Measurements from ENCODE around the gene KLHDC10. TPM values are rescaled to one million over a fixed set of nuclear protein-coding genes. Genes with fewer than 3 reads are reported as not detected.

Gene KLHDC10
- total RNA-seq, 2 donors from 2014 or later = 15.8 to 18.8 TPM

DNA sequence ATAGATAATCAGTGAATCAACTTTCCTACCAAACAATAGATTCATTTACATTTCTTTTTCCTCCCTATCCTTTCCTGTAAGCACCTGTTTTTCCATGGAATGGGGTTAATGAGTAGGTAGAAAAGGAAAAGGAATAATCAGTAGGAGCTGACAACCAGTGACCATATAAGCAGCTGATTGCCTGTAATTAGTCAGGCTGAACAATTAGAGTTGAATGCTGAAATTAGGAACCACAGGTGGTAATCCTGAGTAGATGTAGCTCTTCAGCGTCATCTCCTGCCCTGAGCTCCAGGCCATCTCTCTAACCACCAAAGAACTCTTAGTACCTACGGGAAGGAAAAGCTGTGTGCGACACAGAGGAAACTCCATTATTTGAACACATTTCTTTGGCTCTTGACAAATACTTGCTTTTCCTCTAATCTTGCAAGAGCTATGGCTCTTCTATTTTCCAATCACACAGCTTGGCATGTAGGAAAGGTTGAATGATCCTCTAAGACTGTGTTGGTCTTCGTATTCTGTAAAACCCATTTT, 63.8 kb downstream of the KLHDC10 start:
- H3K36me3 Mint-ChIP-seq (ENCODE audit: low read depth) = peaks cover 16% of the 10 kb centered on the region
- peaks cover 13% of the 10 kb centered on the region for H3K4me1 Mint-ChIP-seq
- no peak overlapping the region for H3K27ac Mint-ChIP-seq
- H3K9me3 ChIP-seq (ENCODE audit: control insufficient read depth, low read length, poor library complexity, severe bottlenecking) = no peaks in the 10 kb centered on the region
- ATAC-seq (no peak), DNase-seq (no peak)
- no peak overlapping the region for H3K4me3 Mint-ChIP-seq
- no peaks in the 10 kb centered on the region for H3K27me3 Mint-ChIP-seq

DNA sequence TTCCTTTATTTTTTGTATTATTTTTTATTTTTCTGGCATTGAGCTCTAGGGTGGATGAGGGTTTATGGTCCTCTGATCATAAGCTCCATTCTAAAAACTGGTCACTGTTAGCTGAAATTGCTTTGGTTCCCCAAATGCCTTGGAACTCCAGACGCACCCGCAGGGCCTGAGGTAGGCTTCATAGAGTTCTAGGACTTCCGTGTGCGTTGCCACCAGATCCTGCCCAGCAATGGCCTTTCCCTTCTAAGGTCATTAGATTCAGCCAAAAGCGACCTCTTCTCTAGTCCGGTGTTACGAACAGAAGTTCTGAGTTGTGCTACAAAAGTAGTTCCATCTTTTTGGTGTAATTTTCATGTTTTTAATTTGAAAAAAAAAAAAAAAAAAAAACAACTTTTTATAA, 64.4 kb downstream of the KLHDC10 start:
- ATAC-seq = no peak
- H3K36me3 Mint-ChIP-seq (ENCODE audit: low read depth) = peaks cover 13% of the 10 kb centered on the region

DNA sequence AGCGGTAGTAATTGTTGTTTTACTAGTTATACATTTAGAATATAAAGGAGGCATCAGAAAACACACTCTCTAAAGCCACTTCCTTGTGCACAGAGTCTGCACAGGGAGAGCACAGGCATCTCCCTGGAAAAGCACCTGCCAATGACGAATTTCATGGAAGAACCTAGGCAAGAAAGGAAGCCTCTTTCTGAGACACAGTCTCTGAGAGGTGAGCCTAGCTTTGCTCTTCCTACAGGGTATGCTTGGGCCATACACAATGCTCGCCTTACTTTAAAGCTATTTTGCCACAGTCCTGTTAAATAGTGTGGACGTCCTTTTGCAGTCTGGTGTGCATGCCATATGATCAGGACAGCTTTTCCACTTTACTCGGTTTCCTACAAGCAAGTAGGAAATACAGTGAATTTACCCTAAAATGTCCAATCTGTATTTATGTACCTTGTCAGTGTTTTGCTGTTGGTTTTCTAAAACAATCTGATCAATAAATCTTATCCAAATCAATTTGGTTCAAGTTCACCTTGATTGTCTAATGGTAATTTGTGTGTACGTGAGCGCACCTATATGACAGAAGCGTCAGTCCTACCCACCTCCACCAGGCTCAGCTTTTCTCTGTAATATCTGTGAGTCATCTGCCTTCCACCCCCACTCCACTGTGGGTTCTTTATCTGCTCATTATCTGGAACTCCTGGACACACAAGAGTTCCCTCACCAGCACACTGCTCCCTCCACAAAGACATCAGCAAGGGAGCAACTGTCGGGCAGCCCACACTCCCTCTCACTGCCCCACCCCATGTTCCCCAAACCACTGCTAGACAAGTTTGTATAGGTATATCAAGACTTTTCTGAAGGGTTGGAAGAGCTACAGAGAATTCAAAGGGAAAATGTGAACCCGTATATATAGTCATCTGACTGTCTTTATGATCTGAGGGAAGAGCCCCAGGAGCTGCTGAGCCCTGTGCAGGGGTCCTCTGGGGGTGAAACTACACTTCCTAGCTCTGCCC, 65.2 kb downstream of the KLHDC10 start:
- no peaks in the 10 kb centered on the region for H3K27me3 Mint-ChIP-seq
- H3K27ac Mint-ChIP-seq = no peak overlapping the region
- H3K4me1 Mint-ChIP-seq = peaks cover 15% of the 10 kb centered on the region
- H3K36me3 Mint-ChIP-seq (ENCODE audit: low read depth) = peaks cover 11% of the 10 kb centered on the region
- no peaks in the 10 kb centered on the region for H3K9me3 ChIP-seq (ENCODE audit: control insufficient read depth, low read length, poor library complexity, severe bottlenecking)
- no peak overlapping the region for H3K4me3 Mint-ChIP-seq
- ATAC-seq (no peak), DNase-seq (no peak)

More for the DNA sequence above, 64.4 kb downstream of the KLHDC10 start:
- DNase-seq = no peak
- Mint-ChIP-seq H3K4me1 (peaks cover 15% of the 10 kb centered on the region), H3K27ac (no peak overlapping the region), H3K4me3 (no peak overlapping the region), H3K27me3 (no peaks in the 10 kb centered on the region)
- H3K9me3 ChIP-seq (ENCODE audit: control insufficient read depth, low read length, poor library complexity, severe bottlenecking) = no peaks in the 10 kb centered on the region

GRCh38 chr7:130136579-130137167, 66.3 kb downstream of the KLHDC10 start:
- Mint-ChIP-seq H3K4me1 (peaks cover 21% of the 10 kb centered on the region), H3K4me3 (no peak overlapping the region), H3K36me3 (ENCODE audit: low read depth) (peaks cover 4% of the 10 kb centered on the region), H3K27me3 (no peaks in the 10 kb centered on the region), H3K27ac (no peak overlapping the region)
- no peak for DNase-seq
- ATAC-seq = no peak
- no peaks in the 10 kb centered on the region for H3K9me3 ChIP-seq (ENCODE audit: control insufficient read depth, low read length, poor library complexity, severe bottlenecking)

DNA sequence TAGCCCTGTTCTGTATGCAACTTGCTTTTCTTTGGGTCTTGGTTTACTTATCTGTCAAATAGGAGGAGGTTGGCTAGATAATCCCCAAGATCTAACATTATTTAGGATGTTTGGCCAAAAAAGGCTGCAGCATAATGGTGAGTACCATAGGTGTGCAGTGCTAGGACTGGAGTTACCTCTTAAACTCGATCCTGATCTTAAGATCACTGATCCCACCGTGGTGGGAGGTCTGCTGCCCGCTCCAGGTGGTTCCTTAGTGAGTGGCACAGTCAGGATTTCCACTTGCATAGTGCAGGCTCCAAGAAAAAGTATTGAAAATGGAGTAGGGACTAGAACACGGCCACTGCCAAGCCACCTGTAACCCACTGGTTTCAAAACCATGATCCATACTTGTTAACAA, 66.9 kb downstream of the KLHDC10 start:
- ATAC-seq (no peak), DNase-seq (no peak)
- no peak overlapping the region for H3K4me3 Mint-ChIP-seq
- H3K9me3 ChIP-seq (ENCODE audit: control insufficient read depth, low read length, poor library complexity, severe bottlenecking) = no peaks in the 10 kb centered on the region
- H3K36me3 Mint-ChIP-seq (ENCODE audit: low read depth) = peaks cover 3% of the 10 kb centered on the region
- H3K27me3 Mint-ChIP-seq = no peaks in the 10 kb centered on the region
- no peak overlapping the region for H3K27ac Mint-ChIP-seq
- H3K4me1 Mint-ChIP-seq = peaks cover 22% of the 10 kb centered on the region

GRCh38 chr7:130139193-130139960, 69.0 kb downstream of the KLHDC10 start:
- peaks cover under 1% of the 10 kb centered on the region for H3K36me3 Mint-ChIP-seq (ENCODE audit: low read depth)
- no peak overlapping the region for H3K27ac Mint-ChIP-seq
- DNase-seq = no peak
- no peak for ATAC-seq
- H3K9me3 ChIP-seq (ENCODE audit: control insufficient read depth, low read length, poor library complexity, severe bottlenecking) = no peaks in the 10 kb centered on the region
- no peaks in the 10 kb centered on the region for H3K27me3 Mint-ChIP-seq
- peaks cover 22% of the 10 kb centered on the region for H3K4me1 Mint-ChIP-seq
- peak overlapping the region; percentile 25 for H3K4me3 Mint-ChIP-seq

DNA sequence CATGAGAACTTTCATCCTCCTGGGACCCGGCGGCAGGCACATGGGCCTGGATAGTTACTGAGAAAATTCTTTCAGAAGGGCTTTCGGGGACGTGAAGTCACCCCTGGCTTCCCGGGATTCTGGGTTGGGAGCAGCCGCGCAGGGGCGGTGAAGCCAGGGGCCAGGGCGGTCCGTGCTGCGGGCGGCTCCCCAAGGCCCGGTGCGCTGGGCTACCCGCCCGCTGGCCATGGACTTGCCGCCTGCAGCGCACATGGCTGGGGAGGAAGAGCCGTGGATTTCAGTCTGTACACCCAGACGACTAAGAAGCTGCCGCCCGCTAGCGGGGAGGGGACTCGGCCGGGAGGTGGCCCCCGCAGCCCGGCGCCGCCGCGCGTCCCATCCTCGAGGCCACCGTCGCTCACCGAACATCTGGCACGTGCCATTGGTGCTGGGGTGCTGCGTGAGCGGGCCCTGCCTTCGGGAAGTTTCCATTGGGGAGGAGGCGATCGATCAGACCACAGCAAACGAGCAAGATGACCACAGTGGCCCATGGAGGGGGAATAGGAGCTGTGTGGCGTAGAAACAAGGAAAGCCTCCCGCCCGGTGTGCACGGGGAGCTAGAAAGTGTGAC, 70.3 kb downstream of the KLHDC10 start:
- no peaks in the 10 kb centered on the region for H3K9me3 ChIP-seq (ENCODE audit: control insufficient read depth, low read length, poor library complexity, severe bottlenecking)
- peaks cover 19% of the 10 kb centered on the region for H3K4me1 Mint-ChIP-seq
- ATAC-seq = no peak
- no peaks in the 10 kb centered on the region for H3K27me3 Mint-ChIP-seq
- no peaks in the 10 kb centered on the region for H3K36me3 Mint-ChIP-seq (ENCODE audit: low read depth)
- peak overlapping the region; percentile 84 for H3K4me3 Mint-ChIP-seq
- DNase-seq = no peak
- H3K27ac Mint-ChIP-seq = peak overlapping the region; percentile 81

GRCh38 chr7:130141161-130141883, 71.0 kb downstream of the KLHDC10 start:
- DNase-seq = no peak
- H3K36me3 Mint-ChIP-seq (ENCODE audit: low read depth) = no peaks in the 10 kb centered on the region
- no peaks in the 10 kb centered on the region for H3K9me3 ChIP-seq (ENCODE audit: control insufficient read depth, low read length, poor library complexity, severe bottlenecking)

DNA sequence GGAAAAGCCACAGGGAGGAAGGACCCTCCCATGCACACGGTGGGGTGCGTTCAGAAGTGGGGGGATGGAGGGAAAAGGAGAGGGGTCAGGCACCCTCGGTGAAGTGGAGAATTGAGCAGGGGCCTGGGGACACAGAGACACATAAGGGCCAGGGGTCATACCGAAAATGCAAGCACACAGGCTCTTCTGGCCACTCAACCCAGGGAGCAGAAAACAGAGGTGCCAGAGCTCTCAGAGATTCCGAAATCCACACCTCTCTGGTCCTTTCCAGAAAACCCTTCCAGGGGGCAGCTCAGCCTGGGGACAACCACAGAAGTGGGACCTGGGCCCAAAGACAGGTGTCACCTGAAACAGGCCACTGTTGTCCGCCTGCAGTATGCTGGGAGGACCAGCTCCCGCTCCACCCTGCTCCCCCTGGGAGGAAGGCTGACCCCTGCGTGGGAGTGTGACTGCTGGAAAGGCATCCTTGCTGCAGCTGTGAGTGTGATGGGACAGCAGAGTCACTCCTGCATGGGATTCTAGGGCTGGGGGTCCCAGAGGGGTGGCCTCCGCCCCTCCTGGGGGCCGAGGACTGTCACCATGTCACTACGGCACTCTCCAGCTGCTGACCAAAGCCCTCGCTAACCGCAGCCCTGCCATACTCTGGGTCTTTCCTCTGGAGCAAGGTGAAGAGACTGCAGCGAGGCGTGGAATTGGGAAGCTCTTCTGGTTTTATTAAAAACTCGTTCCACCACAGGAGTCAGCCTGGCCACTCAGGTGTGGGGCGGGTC, 71.7 kb downstream of the KLHDC10 start:
- Mint-ChIP-seq H3K27me3 (no peaks in the 10 kb centered on the region), H3K4me1 (peaks cover 10% of the 10 kb centered on the region), H3K4me3 (peak overlapping the region; percentile 84), H3K36me3 (ENCODE audit: low read depth) (no peaks in the 10 kb centered on the region), H3K27ac (peak overlapping the region; percentile 81)
- H3K9me3 ChIP-seq (ENCODE audit: control insufficient read depth, low read length, poor library complexity, severe bottlenecking) = no peaks in the 10 kb centered on the region
- DNase-seq (no peak), ATAC-seq (no peak)

More at GRCh38 chr7:130141161-130141883, 71.0 kb downstream of the KLHDC10 start:
- H3K4me3 Mint-ChIP-seq = peak overlapping the region; percentile 84
- ATAC-seq = peak; percentile 71
- H3K27me3 Mint-ChIP-seq = no peaks in the 10 kb centered on the region
- H3K4me1 Mint-ChIP-seq = peaks cover 12% of the 10 kb centered on the region
- H3K27ac Mint-ChIP-seq = peak overlapping the region; percentile 81

- DNase-seq = no peak
- H3K4me3 Mint-ChIP-seq = peak overlapping the region; percentile 19
- peaks cover 10% of the 10 kb centered on the region for H3K4me1 Mint-ChIP-seq
- H3K9me3 ChIP-seq (ENCODE audit: control insufficient read depth, low read length, poor library complexity, severe bottlenecking) = no peaks in the 10 kb centered on the region
- no peak for ATAC-seq
- no peaks in the 10 kb centered on the region for H3K27me3 Mint-ChIP-seq
- no peak overlapping the region for H3K27ac Mint-ChIP-seq
- no peaks in the 10 kb centered on the region for H3K36me3 Mint-ChIP-seq (ENCODE audit: low read depth)
These were observed 72.5 kb downstream of the KLHDC10 start for GRCh38 chr7:130142654-130143333.

DNA sequence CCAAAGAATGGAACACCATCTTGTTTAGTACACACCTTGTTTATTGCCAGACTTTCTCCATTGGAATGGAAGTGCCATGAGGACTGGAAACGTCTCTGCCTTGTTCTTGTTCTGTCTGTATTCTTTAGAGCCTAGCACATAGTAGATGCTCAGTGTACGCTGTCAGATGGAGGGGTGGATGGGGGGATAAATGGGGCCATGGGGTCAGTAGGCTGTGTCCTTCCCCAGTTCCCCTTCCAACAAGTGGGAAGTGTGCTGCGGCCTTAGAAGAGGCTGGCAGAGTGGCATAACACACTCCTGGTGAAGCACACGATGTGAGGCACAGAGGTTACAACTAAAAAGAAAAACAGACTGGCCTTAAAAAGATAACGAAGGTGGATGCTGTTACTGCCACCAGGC, 73.0 kb downstream of the KLHDC10 start:
- Mint-ChIP-seq H3K27me3 (no peaks in the 10 kb centered on the region), H3K4me1 (peaks cover 10% of the 10 kb centered on the region), H3K36me3 (ENCODE audit: low read depth) (no peaks in the 10 kb centered on the region), H3K4me3 (no peak overlapping the region), H3K27ac (no peak overlapping the region)
- ATAC-seq (no peak), DNase-seq (no peak)
- H3K9me3 ChIP-seq (ENCODE audit: control insufficient read depth, low read length, poor library complexity, severe bottlenecking) = no peaks in the 10 kb centered on the region

Measured in T-helper 17 cell (primary cell).